Mononuclear cell (primary cell): ENCODE results near the gene CST3. TPM values are rescaled to one million over a fixed set of nuclear protein-coding genes. Genes with fewer than 3 reads are reported as not detected.

Source experiments
- H3K27me3 ChIP-seq: 2 replicates; pipeline ENCODE4 v1.6.0; 2011; ENCODE audit warnings: low read length, control low read depth; ENCODE audit not compliant: insufficient read depth
- H3K4me1 ChIP-seq: 2 replicates; pipeline ENCODE4 v1.5.1; 2011; ENCODE audit warnings: mild to moderate bottlenecking, low read length, control low read depth; ENCODE audit not compliant: insufficient read depth
- H3K4me3 ChIP-seq: 2 replicates; pipeline ENCODE4 v1.5.1; 2011; ENCODE audit warnings: mild to moderate bottlenecking, low read length, moderate library complexity
- H3K9me3 ChIP-seq: 2 replicates; pipeline ENCODE4 v1.5.1; 2011; ENCODE audit warnings: low read depth, mild to moderate bottlenecking, control low read depth, low read length
- total RNA-seq: library from RNA; depleted of rRNA; stranded (reverse); fragments of >200 nt; gene quantifications from one replicate; pipeline ENCODE4 v1.2.3, GENCODE V29; 2012

The CST3 gene
- total RNA-seq, 1 donor, result 486 TPM

GRCh38 chr20:23612396-23612795 lies 25.4 kb downstream of the CST3 start:
- H3K4me3 ChIP-seq, result no peak overlapping the region
- no peaks in the 10 kb centered on the region for H3K9me3 ChIP-seq
- H3K27me3 ChIP-seq, result no peaks in the 10 kb centered on the region
- no peaks in the 10 kb centered on the region for H3K4me1 ChIP-seq

GRCh38 chr20:23609486-23610109 lies 28.2 kb downstream of the CST3 start:
- Histone ChIP-seq H3K4me3 (no peak overlapping the region), H3K27me3 (no peaks in the 10 kb centered on the region), H3K4me1 (peaks cover 6% of the 10 kb centered on the region), H3K9me3 (no peaks in the 10 kb centered on the region)

DNA sequence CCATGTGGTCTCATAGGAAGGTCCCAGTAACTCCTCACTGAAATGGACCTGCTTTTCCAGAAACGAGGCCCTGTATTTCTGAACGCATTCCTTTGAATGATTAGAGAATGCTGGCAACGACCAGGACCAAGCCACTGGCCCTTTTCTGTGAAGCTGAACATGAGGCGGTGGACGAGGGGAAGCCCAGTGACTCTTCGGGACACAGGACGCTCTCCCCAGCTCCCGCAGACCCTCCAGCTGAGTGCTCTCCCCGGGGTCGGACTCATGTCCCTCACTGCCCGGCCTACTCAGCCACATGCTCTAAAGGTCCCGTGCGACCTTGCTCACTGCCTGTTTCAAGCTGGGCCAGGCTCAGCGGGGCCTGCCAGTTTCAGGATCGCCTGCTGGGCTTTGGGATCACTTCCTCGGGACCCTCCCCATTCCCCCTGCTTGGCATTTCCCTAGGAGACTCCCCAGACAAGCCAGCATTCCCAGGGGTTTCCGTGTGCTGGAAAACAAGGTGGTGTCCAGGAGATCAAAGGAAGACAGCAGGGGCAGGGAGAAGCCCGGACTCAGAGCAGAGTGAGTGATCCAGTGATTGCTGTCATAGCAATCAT lies 29.4 kb downstream of the CST3 start:
- H3K9me3 ChIP-seq, result no peaks in the 10 kb centered on the region
- H3K27me3 ChIP-seq, result no peaks in the 10 kb centered on the region
- peaks cover 8% of the 10 kb centered on the region for H3K4me1 ChIP-seq
- no peak overlapping the region for H3K4me3 ChIP-seq

- Histone ChIP-seq H3K4me1 (peaks cover 15% of the 10 kb centered on the region), H3K27me3 (no peaks in the 10 kb centered on the region), H3K9me3 (no peaks in the 10 kb centered on the region), H3K4me3 (no peak overlapping the region)
Measured at GRCh38 chr20:23607497-23608245, 30.1 kb downstream of the CST3 start.

GRCh38 chr20:23606652-23607049 lies 31.1 kb downstream of the CST3 start:
- Histone ChIP-seq H3K9me3 (no peaks in the 10 kb centered on the region), H3K27me3 (no peaks in the 10 kb centered on the region), H3K4me3 (no peak overlapping the region), H3K4me1 (peaks cover 25% of the 10 kb centered on the region)

DNA sequence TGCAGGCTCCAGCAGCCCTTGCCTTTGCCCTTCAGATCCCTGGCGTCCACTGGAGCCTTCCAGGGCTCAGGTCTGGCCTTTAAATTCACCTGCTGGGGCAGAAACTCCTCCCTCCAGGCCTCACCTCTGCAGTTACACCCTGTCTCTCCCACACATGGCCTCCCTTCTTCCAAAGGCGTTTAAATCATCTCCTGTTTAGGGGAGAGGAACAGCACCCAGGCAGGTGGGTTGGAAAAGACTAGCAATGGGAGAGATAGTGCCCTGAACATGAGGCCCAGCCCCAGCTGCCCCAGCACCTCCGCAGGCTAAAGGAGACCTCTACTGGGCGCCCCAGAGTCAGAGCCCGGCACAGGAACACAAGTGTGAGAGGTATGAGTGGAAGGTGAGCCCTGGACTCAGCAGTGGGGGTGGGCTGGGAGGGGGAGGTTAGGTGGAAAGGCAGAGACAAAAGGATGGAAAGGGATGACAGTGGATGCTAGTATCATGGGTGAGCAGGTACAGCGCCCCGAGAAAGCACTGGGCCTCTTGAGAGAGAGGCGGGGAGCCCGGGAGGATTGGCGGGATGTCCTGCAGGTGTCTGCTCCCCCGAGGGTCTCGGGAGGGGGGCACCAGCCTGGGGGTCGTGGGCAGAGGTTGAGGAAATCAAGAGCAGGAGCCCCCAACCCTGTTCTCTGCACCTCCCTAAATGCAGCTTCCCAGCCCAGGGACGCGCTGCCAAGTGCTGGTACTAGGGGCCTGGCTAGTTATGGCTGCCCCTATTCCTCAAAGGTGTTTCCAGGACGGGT lies 31.7 kb downstream of the CST3 start, which contains the start of gene CST9:
Gene CST9, minus strand, starts transcription at position 51 of the 785 bp plus-strand sequence. CDS start 53 bp downstream, outside the sequence.
- Histone ChIP-seq H3K9me3 (no peaks in the 10 kb centered on the region), H3K4me3 (no peak within 1 kb of the TSS), H3K4me1 (peaks cover 26% of the 10 kb centered on the region), H3K27me3 (no peaks in the 10 kb centered on the region)

DNA sequence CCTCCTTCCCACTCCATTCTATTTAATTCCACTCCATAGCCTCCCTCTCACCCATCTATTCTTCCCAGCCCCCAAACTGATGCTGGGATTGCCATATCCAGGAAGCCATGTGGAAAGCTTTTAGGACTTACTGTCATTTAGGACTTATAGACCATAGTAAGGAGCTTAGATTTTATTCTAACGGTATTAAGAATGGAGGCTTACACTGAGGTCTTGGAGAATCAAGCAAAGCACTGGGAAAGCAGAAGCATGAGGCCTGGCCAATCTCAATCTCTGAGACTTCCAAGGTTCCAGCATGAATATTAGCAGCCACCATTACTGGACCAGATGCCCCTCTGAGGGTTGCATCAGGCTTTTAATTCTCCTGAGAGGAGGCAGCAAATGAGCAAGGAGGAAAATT lies 33.4 kb downstream of the CST3 start:
- Histone ChIP-seq H3K4me1 (peaks cover 26% of the 10 kb centered on the region), H3K4me3 (no peak overlapping the region), H3K27me3 (no peaks in the 10 kb centered on the region), H3K9me3 (no peaks in the 10 kb centered on the region)

DNA sequence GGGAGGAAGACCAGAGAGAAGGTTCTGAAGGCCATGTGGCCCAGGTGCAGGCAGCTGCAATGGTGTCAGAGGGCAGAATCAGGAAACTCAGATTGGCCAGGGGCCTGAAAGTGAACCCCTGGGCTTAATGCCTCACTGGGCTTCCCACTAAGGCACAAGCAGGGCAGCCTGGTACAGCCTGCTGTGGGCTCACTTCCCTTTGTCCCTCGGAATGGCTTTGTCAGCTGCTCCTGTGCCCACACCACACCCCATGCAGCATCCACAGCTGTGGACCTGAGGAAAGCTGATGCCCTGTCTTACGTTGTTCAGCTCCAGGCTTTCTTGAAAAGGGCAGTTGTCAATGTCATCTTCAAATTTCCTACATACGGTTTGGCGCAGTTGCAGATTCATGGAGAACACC lies 34.4 kb downstream of the CST3 start:
- no peak overlapping the region for H3K4me3 ChIP-seq
- no peaks in the 10 kb centered on the region for H3K27me3 ChIP-seq
- no peaks in the 10 kb centered on the region for H3K9me3 ChIP-seq
- H3K4me1 ChIP-seq, result peaks cover 26% of the 10 kb centered on the region

DNA sequence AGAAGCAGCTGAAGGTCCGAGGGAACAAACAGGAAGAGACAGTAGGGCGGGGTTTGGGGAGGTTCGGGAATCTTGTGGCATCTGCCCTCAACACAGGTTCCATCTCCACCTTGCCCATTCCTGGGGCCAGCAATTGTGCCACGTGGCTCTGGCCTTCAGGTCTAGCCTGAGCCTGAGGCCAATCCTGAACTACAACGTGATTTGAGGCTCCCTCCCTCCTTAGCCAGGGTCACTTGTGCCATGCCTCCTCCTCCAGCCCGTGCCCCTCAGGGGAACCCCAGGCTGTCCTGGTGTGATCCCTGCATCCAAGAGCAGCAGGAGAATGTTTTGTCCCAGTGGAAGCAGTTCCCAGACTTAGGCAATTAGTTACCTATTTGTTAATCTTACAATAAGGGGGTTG lies 35.1 kb downstream of the CST3 start:
- Histone ChIP-seq H3K9me3 (no peaks in the 10 kb centered on the region), H3K4me1 (peaks cover 26% of the 10 kb centered on the region), H3K27me3 (no peaks in the 10 kb centered on the region), H3K4me3 (no peak overlapping the region)

- Histone ChIP-seq H3K27me3 (no peaks in the 10 kb centered on the region), H3K4me3 (no peak overlapping the region), H3K9me3 (no peaks in the 10 kb centered on the region), H3K4me1 (peaks cover 26% of the 10 kb centered on the region)
Measured at GRCh38 chr20:23602241-23602640, 35.5 kb downstream of the CST3 start.

GRCh38 chr20:23601715-23602114 lies 36.0 kb downstream of the CST3 start:
- Histone ChIP-seq H3K27me3 (no peaks in the 10 kb centered on the region), H3K9me3 (no peaks in the 10 kb centered on the region), H3K4me1 (peaks cover 22% of the 10 kb centered on the region), H3K4me3 (no peak overlapping the region)

- H3K9me3 ChIP-seq, result no peaks in the 10 kb centered on the region
- peaks cover 19% of the 10 kb centered on the region for H3K4me1 ChIP-seq
- no peaks in the 10 kb centered on the region for H3K27me3 ChIP-seq
- H3K4me3 ChIP-seq, result no peak overlapping the region
Measured at GRCh38 chr20:23598481-23598880, 39.3 kb downstream of the CST3 start.

DNA sequence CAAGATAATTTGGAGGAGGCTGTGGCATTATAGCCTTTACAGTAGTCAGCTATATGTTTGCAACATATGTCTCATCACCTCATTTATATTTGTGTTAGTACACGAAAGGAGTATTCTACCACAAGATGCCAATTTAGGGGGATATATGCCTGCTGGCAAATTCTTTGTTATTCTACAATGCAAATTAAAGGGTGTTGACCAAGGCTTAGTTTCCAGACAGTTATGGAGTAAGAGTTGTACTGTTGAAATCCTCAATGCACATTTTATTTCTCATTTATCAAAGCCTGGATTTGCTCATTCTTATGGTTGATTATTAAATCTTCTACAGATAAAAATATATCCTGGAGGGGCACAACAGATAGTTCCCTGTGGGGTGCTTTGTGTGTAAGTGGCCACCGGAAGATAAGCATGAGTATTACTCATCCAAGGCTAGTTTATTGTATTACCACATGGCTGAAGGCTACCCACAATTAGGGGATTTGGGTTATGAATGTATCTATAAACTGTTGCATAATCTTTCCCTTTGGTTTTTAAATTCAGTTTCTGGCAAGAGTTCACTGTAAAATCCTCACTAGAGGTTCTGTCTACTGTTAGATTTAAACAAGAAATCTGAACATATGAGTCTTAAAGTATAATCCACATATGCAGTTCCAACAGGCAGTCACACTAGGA lies 41.0 kb downstream of the CST3 start:
- no peaks in the 10 kb centered on the region for H3K9me3 ChIP-seq
- H3K4me1 ChIP-seq, result peaks cover 1% of the 10 kb centered on the region
- no peaks in the 10 kb centered on the region for H3K27me3 ChIP-seq
- H3K4me3 ChIP-seq, result no peak overlapping the region

- Histone ChIP-seq H3K27me3 (no peaks in the 10 kb centered on the region), H3K4me1 (no peaks in the 10 kb centered on the region), H3K4me3 (no peak overlapping the region), H3K9me3 (no peaks in the 10 kb centered on the region)
Measured at GRCh38 chr20:23595941-23596340, 41.8 kb downstream of the CST3 start.
